H1 (cell line): ENCODE data around the gene PREX1. TPM values are rescaled to one million over a fixed set of nuclear protein-coding genes. Genes with fewer than 3 reads are reported as not detected.

Experiments
- CBX8 ChIP-seq: fragments of 300-800, 300-1000 bp; sonication (generic); IDR thresholded peaks from 2 replicates; pipeline ENCODE4 v1.7.1; 2016; ENCODE audit warnings: low read depth, low read length, borderline replicate concordance
- EP300 ChIP-seq, 2 experiments: IDR thresholded peaks; 1 replicate in 1 of 2; 2 replicates in 1 of 2; pipeline ENCODE4 v1.6.1; 2011 to 2012; ENCODE audit warnings: low read depth in 2 of 2, low read length in 2 of 2, mild to moderate bottlenecking in 2 of 2, borderline replicate concordance in 1 of 2, inconsistent platforms in 1 of 2, moderate library complexity in 1 of 2
- JUN ChIP-seq: IDR thresholded peaks from 2 replicates; pipeline ENCODE4 v1.6.1; 2011; ENCODE audit warnings: low read depth, mild to moderate bottlenecking, improper control_type of control experiment, low read length
- NRF1 ChIP-seq: IDR thresholded peaks from 2 replicates; pipeline ENCODE4 v1.6.1; 2011; ENCODE audit warnings: mild to moderate bottlenecking, low read depth, low read length, improper control_type of control experiment
- POU5F1 ChIP-seq: IDR thresholded peaks from 2 replicates; pipeline ENCODE4 v1.6.1; 2011; ENCODE audit warnings: low read depth, mild to moderate bottlenecking, low read length, moderate library complexity
- SP2 ChIP-seq: IDR thresholded peaks from 2 replicates; pipeline ENCODE4 v1.6.1; 2012; ENCODE audit warnings: mild to moderate bottlenecking, low read length, inconsistent platforms
- SUZ12 ChIP-seq: fragments of 200-600 bp; sonication (generic); IDR thresholded peaks from 2 replicates; pipeline ENCODE4 v1.6.1; 2012; ENCODE audit warnings: mild to moderate bottlenecking, inconsistent platforms, low read length, moderate library complexity, mixed read lengths
- TBP ChIP-seq: IDR thresholded peaks from 2 replicates; pipeline ENCODE4 v1.6.1; 2011; ENCODE audit warnings: low read depth, low read length, improper control_type of control experiment
- polyA plus RNA-seq, 7 experiments: library from polyadenylated mRNA; depleted of rRNA in 3 of 7; stranded (reverse) in 5 of 7; unstranded in 2 of 7; fragments of >200 nt in 5 of 7; fragments of 200-250 nt in 2 of 7; gene quantifications; 1 replicate in 5 of 7; 2 replicates in 1 of 7; 4 replicates in 1 of 7; pipeline versions ENCODE4 v1.2.1 to v1.2.3, GENCODE V29; 2011 to 2013; ENCODE audit warnings: missing spikeins in 2 of 7, mixed read lengths in 2 of 7
- total RNA-seq: library from RNA; stranded (reverse); fragmentation: NEBNext Ultra II Directional; extraction: Animal tissue kit (Norgen Biotek cat#: 25700); gene quantifications from 2 replicates; pipeline ENCODE4 v1.2.1, GENCODE V29; 2021
- TF ChIP-seq, protein P1 (sequence below): fragments of 300-600 bp; sonication (generic); IDR thresholded peaks from 2 replicates; pipeline ENCODE4 v1.7.1; 2012; ENCODE audit warnings: low read length, moderate library complexity, mild to moderate bottlenecking, inconsistent platforms; ENCODE audit not compliant: insufficient replicate concordance

PREX1 gene
- total and polyA plus RNA-seq, 2 of the 8 experiments (the other 6 are each of a cell fraction or from before 2014, with no cell fraction given): 10.7 to 12.8 TPM

GRCh38 chr20:48846516-48847492, 19.0 kb upstream of the PREX1 start (continued):
- TF ChIP-seq POU5F1 (no peak), SP2 (no peak), JUN (no peak), NRF1 (no peak), SUZ12 (no peak), TBP (peak; percentile 36; the same call in 1 of the 2 replicates), CBX8 (no peak), EP300 (IDR thresholded peaks at IDR 0.05; ENCODE audit: borderline replicate concordance in 1 of 2, low read depth in 2 of 2, low read length in 2 of 2) (no peak)
- TF ChIP-seq, protein P1, sequence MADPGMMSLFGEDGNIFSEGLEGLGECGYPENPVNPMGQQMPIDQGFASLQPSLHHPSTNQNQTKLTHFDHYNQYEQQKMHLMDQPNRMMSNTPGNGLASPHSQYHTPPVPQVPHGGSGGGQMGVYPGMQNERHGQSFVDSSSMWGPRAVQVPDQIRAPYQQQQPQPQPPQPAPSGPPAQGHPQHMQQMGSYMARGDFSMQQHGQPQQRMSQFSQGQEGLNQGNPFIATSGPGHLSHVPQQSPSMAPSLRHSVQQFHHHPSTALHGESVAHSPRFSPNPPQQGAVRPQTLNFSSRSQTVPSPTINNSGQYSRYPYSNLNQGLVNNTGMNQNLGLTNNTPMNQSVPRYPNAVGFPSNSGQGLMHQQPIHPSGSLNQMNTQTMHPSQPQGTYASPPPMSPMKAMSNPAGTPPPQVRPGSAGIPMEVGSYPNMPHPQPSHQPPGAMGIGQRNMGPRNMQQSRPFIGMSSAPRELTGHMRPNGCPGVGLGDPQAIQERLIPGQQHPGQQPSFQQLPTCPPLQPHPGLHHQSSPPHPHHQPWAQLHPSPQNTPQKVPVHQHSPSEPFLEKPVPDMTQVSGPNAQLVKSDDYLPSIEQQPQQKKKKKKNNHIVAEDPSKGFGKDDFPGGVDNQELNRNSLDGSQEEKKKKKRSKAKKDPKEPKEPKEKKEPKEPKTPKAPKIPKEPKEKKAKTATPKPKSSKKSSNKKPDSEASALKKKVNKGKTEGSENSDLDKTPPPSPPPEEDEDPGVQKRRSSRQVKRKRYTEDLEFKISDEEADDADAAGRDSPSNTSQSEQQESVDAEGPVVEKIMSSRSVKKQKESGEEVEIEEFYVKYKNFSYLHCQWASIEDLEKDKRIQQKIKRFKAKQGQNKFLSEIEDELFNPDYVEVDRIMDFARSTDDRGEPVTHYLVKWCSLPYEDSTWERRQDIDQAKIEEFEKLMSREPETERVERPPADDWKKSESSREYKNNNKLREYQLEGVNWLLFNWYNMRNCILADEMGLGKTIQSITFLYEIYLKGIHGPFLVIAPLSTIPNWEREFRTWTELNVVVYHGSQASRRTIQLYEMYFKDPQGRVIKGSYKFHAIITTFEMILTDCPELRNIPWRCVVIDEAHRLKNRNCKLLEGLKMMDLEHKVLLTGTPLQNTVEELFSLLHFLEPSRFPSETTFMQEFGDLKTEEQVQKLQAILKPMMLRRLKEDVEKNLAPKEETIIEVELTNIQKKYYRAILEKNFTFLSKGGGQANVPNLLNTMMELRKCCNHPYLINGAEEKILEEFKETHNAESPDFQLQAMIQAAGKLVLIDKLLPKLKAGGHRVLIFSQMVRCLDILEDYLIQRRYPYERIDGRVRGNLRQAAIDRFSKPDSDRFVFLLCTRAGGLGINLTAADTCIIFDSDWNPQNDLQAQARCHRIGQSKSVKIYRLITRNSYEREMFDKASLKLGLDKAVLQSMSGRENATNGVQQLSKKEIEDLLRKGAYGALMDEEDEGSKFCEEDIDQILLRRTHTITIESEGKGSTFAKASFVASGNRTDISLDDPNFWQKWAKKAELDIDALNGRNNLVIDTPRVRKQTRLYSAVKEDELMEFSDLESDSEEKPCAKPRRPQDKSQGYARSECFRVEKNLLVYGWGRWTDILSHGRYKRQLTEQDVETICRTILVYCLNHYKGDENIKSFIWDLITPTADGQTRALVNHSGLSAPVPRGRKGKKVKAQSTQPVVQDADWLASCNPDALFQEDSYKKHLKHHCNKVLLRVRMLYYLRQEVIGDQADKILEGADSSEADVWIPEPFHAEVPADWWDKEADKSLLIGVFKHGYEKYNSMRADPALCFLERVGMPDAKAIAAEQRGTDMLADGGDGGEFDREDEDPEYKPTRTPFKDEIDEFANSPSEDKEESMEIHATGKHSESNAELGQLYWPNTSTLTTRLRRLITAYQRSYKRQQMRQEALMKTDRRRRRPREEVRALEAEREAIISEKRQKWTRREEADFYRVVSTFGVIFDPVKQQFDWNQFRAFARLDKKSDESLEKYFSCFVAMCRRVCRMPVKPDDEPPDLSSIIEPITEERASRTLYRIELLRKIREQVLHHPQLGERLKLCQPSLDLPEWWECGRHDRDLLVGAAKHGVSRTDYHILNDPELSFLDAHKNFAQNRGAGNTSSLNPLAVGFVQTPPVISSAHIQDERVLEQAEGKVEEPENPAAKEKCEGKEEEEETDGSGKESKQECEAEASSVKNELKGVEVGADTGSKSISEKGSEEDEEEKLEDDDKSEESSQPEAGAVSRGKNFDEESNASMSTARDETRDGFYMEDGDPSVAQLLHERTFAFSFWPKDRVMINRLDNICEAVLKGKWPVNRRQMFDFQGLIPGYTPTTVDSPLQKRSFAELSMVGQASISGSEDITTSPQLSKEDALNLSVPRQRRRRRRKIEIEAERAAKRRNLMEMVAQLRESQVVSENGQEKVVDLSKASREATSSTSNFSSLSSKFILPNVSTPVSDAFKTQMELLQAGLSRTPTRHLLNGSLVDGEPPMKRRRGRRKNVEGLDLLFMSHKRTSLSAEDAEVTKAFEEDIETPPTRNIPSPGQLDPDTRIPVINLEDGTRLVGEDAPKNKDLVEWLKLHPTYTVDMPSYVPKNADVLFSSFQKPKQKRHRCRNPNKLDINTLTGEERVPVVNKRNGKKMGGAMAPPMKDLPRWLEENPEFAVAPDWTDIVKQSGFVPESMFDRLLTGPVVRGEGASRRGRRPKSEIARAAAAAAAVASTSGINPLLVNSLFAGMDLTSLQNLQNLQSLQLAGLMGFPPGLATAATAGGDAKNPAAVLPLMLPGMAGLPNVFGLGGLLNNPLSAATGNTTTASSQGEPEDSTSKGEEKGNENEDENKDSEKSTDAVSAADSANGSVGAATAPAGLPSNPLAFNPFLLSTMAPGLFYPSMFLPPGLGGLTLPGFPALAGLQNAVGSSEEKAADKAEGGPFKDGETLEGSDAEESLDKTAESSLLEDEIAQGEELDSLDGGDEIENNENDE: no peak
